ENCODE measurements around the gene HTR3E.

DNA sequence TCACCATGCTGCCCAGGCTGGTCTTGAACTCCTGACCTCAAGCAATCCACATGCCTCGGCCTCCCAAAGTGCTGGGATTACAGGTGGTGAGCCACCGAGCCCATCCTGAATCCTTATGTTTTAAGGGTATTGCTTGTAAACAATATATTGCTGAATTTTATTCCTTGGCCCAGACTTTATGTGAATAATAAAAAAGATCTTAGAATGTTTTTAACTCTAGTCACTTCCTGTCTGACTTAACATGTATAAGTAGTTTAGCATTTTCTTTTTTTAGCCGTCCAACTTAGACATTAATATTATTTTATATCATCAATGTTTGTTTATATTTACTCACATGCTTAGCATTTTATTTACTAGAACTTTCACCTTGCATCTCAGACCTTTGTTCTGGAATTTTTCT lies 29.1 kb downstream of the HTR3E start:
- TF ChIP-seq POLR2A (IDR thresholded peaks at IDR 0.05), result no peak
- TF ChIP-seq POLR2AphosphoS5 (IDR thresholded peaks at IDR 0.05; ENCODE audit: insufficient read depth in 1 of 2, low read depth in 1 of 2), result no peak
- TF ChIP-seq, protein P1, sequence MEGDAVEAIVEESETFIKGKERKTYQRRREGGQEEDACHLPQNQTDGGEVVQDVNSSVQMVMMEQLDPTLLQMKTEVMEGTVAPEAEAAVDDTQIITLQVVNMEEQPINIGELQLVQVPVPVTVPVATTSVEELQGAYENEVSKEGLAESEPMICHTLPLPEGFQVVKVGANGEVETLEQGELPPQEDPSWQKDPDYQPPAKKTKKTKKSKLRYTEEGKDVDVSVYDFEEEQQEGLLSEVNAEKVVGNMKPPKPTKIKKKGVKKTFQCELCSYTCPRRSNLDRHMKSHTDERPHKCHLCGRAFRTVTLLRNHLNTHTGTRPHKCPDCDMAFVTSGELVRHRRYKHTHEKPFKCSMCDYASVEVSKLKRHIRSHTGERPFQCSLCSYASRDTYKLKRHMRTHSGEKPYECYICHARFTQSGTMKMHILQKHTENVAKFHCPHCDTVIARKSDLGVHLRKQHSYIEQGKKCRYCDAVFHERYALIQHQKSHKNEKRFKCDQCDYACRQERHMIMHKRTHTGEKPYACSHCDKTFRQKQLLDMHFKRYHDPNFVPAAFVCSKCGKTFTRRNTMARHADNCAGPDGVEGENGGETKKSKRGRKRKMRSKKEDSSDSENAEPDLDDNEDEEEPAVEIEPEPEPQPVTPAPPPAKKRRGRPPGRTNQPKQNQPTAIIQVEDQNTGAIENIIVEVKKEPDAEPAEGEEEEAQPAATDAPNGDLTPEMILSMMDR (IDR thresholded peaks at IDR 0.05), result no peak

Measured in vagina (tissue), 2 donors.